K562 (cell line): ENCODE data around the gene COL1A1.

Source experiments
- FOXA3 ChIP-seq, 2 experiments: fragments of 450-650 bp in 1 of 2; sonication (generic) in 1 of 2; formaldehyde crosslinking; IDR thresholded peaks in 1 of 2; conservative IDR thresholded peaks in 1 of 2; 2 replicates each; pipeline versions ENCODE4 v1.4.0 to v1.8.0; 2020 to 2022; ENCODE audit warnings: mild to moderate bottlenecking in 2 of 2, missing genetic modification reagents in 1 of 2
- PPARD ChIP-seq: fragments of 250-450 bp; sonication (Bioruptor Pico); IDR thresholded peaks from 2 replicates; pipeline ENCODE4 v1.8.0; 2022; ENCODE audit warnings: inconsistent platforms, mild to moderate bottlenecking, moderate library complexity
- RFX1 ChIP-seq: fragments of 450-650 bp; IDR thresholded peaks from 2 replicates; pipeline ENCODE4 v1.6.1; 2016; ENCODE audit warnings: mild to moderate bottlenecking, moderate library complexity
- YY1 ChIP-seq, 3 experiments: IDR thresholded peaks; 2 replicates each; pipeline ENCODE4 v1.6.1; 2011; ENCODE audit warnings: low read length in 2 of 3, mild to moderate bottlenecking in 2 of 3, moderate library complexity in 2 of 3, borderline replicate concordance in 1 of 3, control low read depth in 1 of 3, low read depth in 1 of 3; ENCODE audit not compliant: insufficient read depth in 3 of 3, insufficient replicate concordance in 2 of 3, control insufficient read depth in 1 of 3, insufficient read length in 1 of 3; ENCODE audit errors: extremely low read depth in 1 of 3
- ZNF785 ChIP-seq: fragments of 250-450 bp; sonication (Bioruptor Pico); IDR thresholded peaks from 2 replicates; pipeline ENCODE4 v1.4.0; 2020; ENCODE audit warnings: mild to moderate bottlenecking
- TF ChIP-seq, protein P1 (sequence below): fragments of 250-450 bp; sonication (Bioruptor Pico); IDR thresholded peaks from 2 replicates; pipeline ENCODE4 v1.4.0; 2020; ENCODE audit warnings: borderline replicate concordance

DNA sequence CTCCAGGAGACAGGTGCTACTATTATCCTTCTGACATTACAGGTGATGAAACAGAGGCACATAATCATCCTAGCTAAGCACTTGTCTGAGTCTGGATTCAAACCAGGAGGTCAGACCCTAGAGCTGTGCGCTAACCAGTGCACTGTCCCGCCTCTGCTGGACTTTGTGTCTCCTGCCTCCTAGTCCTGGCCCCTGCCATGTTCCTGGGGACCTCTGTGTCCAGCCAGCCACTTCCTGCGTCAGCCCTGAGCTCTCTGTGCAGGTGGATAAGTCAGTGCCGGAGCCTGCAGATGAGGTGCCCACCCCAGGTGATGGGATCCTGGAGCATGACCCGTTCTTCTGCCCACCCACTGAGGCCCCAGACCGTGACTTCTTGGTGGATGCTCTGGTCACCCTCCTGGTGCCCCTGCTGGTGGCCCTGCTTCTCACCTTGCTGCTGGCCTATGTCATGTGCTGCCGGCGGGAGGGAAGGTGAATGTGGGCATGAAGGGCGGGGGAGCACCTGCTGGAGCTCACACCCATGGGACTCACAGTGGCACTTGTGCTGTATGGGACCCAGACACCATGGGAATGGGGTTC lies 31.5 kb downstream of the COL1A1 start:
- TF ChIP-seq FOXA3 (CRISPR knock-in tag; conservative IDR thresholded peaks at IDR 0.05 in 1 of 2, IDR thresholded peaks at IDR 0.05 in 1 of 2), result no peak
- TF ChIP-seq YY1 (IDR thresholded peaks at IDR 0.05; ENCODE audit: borderline replicate concordance in 1 of 3, control insufficient read depth in 1 of 3, extremely low read depth in 1 of 3, insufficient read depth in 3 of 3, insufficient read length in 1 of 3, insufficient replicate concordance in 2 of 3, low read depth in 1 of 3, low read length in 2 of 3), result no peak
- TF ChIP-seq, protein P1, sequence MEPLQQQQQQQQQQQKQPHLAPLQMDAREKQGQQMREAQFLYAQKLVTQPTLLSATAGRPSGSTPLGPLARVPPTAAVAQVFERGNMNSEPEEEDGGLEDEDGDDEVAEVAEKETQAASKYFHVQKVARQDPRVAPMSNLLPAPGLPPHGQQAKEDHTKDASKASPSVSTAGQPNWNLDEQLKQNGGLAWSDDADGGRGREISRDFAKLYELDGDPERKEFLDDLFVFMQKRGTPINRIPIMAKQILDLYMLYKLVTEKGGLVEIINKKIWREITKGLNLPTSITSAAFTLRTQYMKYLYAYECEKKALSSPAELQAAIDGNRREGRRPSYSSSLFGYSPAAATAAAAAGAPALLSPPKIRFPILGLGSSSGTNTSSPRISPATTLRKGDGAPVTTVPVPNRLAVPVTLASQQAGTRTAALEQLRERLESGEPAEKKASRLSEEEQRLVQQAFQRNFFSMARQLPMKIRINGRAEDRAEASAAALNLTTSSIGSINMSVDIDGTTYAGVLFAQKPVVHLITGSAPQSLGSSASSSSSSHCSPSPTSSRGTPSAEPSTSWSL (CRISPR knock-in tag), result no peak
- TF ChIP-seq ZNF785 (CRISPR knock-in tag), result no peak
- no peak for TF ChIP-seq RFX1
- TF ChIP-seq PPARD (CRISPR knock-in tag), result no peak
